Activated T-cell treated with anti-CD3 and anti-CD28 coated beads, Interleukin-2, amount 50 U/mL, for 1 hour (primary cell): ENCODE data around the gene HSPG2.

Experiments used
- DNase-seq: peaks from one replicate; pipeline ENCODE4 v3.0.0-alpha.2; 2020

Gene HSPG2

GRCh38 chr1:21859669-21860179 is 77.4 kb downstream of the HSPG2 start:
- no peak for DNase-seq

- no peak for DNase-seq
Measured at GRCh38 chr1:21857840-21858670, 79.1 kb downstream of the HSPG2 start.

DNA sequence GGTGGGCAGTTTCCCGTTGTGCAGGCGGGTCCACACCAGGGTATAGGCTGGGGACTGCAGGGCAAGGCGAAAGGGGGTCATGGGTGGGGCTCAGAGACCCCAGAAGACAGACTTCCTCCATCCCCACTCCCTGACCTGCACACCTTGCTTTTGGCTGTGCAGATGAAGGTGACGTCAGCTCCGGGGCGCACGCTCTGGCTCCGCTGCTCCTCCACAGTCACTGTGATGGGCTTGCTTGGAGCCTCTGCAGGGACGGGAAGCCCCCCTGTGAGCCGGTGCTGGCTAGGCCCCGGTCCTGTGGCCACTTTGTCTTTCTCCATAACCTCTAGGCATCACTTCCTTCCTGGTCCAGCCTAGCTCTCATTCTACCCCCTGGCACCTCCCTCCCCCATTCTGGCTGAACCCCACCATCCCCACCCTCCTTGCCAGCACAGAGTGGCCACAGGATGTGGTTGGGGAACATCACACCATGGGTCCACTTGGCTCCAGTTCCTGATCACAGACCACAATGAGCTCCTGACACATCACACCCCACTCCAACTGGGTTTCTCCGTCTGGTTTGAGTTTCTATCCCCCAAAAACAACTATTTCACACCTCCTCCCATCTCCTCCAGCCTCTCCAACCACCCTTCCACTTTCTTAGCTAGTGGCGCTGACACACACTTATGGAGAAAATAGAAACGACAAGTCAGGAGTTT is 79.8 kb downstream of the HSPG2 start:
- no peak for DNase-seq

- no peak for DNase-seq
Measured at GRCh38 chr1:21855257-21856096, 81.6 kb downstream of the HSPG2 start.

DNA sequence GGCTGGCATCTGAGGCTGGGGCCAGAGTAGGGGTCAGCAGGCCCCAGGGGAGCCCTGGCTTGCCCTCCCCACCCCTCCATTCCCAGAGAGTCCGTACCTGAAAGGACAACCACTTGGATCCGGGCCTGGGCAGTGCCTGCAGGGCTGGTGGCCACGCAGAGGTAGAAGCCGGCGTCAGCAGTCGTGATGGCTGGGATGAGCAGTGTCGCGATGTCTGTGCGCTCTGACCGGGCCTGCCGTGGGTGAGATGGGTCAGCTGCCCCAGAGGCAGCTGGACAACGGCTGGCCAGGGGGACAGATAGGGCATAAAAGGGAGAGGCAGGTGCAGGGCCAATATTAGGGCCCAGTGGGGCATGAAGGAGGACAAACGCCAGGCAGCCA is 82.4 kb downstream of the HSPG2 start:
- no peak for DNase-seq

DNA sequence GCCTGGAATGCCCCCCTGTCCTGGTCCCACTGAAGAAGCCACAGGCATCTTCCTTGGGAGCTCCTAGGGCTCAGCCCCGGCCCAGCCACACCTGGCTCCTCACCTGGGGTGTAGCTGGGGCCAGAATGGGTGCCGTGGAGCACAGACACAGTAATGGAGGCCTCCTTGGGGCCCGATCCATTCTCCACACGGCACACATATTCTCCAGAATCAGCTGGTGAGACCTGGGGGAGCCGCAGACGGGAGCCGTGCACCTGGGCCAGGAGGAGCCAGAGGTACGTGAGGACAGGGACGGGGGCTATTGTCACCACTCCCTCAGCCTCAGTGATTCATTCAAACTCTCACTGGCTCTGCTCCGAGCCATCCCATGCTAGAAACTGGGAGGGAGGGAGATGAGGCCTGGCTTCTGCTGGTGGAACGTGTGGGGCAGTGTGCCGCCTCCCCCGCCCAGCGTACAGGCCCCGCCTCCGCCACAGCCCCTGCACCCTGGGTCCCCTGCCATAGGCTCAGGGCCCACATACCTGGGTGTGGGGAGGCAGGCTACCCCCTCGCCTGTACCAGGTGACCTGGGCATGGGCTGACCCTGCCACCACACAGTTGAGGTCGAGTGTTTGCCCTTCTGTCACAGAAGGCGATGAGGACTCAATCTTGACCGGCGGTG is 82.9 kb downstream of the HSPG2 start:
- no peak for DNase-seq

- no peak for DNase-seq
Measured at GRCh38 chr1:21853131-21853427, 84.0 kb downstream of the HSPG2 start.

DNA sequence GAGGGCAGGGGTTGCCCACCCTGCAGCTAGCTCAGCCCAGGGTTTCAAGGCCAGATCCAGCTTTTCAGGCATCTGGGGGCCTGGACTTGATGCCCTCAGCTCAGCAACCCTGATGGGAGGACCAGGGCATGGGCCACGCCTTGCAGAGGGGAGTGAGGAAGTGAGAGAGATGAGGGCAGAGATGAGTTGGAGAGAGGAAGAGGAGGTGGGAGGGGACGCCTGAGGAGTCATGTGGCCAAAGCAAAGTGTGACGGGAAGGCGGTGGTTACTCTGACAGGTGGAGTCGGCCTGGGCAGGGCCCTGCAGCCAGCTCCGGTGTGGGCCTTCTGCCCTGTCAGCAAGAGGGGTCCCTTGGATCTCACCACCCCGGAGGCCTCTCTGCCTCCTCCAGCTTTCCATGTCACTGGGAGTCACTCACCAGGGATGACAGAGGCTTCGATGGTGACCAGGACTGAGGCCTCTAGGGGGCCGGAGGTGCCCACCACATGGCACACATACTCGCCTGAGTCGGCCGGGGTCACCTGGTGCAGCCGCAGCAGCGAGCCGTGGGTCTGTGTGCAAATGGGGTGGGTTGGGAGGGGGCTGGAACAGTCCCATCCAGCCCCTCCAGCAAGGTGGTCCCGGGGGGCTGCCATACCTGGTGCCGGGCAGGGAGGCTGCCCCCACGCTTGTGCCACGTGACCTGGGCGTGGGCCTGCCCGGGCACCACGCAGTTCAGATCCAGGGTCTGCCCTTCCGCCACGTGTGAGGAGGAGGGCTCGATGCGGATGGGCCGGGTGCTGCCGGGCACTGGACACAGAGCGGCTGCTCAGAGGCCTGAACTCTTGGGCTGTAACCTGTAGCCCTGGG is 84.6 kb downstream of the HSPG2 start:
- DNase-seq: no peak

- DNase-seq: no peak
Measured at GRCh38 chr1:21851430-21852250, 85.5 kb downstream of the HSPG2 start.

DNA sequence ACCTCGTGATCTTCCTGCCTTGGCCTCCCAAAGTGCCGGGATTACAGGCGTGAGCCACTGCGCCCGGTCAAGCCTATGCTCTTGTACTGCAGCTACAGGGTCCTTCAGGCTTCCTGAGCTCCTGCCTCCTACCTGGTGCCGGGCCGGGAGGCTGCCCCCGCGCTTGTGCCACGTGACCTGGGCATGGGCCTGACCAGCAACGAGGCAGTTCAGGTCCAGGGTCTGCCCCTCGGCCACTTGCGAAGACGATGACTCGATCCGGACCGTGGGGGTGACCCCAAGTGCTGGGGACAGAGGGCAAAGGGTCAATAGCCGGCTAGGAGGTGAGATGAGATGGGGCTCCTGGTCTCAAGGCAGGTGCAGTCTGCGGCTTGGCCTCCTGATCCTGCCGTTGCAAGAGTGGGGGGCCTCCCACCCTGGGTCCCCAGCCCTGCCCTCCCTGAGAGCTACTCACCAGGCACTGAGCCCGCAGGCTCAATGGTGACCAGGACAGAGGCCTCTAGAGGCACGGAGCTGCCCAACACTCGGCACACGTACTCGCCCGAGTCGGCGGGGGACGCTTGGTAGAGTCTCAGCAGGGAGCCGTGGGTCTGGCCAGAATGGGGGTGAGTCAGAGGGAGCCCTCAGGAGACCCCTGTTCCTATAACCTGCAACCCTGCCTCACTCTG is 87.1 kb downstream of the HSPG2 start:
- no peak for DNase-seq

- DNase-seq: no peak
Measured at GRCh38 chr1:21848524-21849174, 88.5 kb downstream of the HSPG2 start.

GRCh38 chr1:21847223-21848205 is 89.6 kb downstream of the HSPG2 start:
- no peak for DNase-seq

GRCh38 chr1:21845646-21846641 is 91.2 kb downstream of the HSPG2 start:
- DNase-seq: no peak

GRCh38 chr1:21843996-21844395 is 93.1 kb downstream of the HSPG2 start:
- DNase-seq: no peak

DNA sequence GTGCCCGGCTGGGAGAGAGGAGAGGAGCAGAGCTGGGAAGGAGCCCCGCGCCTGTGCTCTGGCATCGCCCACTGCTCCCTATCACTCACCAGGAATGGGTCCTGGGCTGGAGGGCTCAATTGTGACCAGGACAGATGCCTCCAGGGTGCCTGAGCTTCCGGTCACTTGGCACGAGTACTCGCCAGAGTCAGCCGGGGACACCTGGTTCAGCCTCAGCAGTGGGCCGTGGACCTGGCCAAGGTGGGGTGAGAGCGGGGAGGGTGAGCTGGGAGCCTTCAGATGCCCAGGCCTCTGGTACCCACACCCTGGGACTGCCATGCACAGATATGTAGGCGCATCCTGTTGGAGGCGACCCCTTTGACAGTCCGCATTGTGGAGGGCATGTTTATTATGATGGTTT is 93.9 kb downstream of the HSPG2 start:
- no peak for DNase-seq

DNA sequence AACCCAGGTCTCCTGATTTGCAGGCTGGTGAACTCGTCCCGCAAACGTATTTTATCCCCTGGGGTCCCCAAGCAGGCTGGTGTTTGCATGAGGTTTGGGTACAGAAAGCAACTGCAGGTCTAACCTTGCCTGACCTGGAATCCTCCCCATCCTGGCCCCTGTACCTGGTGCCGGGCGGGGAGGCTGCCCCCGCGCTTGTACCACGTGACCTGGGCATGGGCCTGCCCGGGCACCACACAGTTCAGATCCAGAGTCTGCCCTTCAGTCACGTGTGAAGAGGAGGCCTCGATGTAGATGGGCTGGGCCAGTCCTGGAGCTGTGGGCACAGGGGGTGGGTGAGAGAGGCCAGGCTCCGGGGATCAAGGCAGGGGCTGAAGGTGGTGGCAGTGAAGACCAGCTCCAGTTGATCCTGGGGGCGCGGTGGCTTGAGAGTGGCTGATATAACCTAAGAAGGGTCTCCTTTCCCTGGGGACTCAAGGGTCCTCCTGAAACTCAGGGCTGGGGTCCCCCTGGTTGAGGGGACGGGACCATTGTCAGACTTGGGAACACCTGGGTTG is 94.4 kb downstream of the HSPG2 start:
- no peak for DNase-seq

GRCh38 chr1:21841852-21842466 is 95.2 kb downstream of the HSPG2 start:
- no peak for DNase-seq
